NCI-H2107 (cell line): ENCODE measurements around the gene ATP9A.

ENCODE experiments used
- DNase-seq: peaks from one replicate; lab custom pipeline; 2025; lab: John Stamatoyannopoulos, UW

The ATP9A gene

DNA sequence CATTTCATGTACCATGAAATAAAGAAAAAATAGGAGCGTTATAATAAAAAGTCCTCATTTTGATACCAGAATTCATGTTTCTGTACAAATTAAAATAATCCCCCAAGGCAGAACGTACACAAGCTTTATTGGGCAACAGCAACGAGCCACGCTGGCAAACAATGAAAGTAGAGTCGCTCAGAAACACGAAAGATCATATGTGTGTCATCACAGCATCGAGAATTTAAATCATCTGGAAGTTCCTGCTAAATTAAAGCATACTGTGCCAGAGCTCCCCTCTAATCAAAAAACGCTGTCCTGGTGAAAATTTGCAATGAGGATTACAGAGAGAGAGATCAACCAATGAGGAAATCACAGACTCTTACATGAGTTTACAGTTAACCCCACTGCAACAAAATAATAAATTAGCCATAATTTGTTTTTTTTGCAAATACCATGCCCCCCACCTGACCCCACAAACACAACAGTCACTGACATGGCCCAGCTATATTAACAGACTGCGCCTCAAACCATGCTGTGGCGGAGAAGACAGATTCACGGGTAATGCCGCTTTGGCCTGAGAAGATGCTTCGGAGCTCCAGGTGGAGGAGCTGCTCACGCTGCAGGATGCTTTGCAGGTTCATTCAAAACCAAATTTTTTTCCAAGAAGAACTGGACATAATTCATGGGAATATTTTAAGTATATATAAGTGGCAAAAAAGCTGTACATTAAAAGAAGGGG lies 171.4 kb downstream of the ATP9A start:
- DNase-seq = no peak

DNA sequence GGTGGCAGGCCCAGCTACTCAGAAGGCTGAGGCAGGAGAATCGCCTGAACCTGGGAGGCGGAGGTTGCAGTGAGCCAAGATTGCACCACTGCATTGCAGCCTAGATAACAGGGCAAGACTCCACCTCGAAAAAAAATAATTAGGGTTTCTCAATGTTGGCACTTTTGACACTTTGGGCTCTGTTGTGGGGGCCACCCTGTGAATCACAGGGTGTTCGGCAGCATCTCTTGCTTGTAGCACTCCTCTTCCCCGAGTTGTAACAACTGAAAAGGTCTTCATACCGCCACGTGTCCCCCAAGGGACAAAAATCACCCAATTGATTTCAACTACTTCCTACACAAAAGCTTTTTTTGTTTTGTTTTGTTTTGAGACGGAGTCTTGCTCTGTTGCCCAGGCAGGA lies 172.4 kb downstream of the ATP9A start:
- DNase-seq = no peak

DNA sequence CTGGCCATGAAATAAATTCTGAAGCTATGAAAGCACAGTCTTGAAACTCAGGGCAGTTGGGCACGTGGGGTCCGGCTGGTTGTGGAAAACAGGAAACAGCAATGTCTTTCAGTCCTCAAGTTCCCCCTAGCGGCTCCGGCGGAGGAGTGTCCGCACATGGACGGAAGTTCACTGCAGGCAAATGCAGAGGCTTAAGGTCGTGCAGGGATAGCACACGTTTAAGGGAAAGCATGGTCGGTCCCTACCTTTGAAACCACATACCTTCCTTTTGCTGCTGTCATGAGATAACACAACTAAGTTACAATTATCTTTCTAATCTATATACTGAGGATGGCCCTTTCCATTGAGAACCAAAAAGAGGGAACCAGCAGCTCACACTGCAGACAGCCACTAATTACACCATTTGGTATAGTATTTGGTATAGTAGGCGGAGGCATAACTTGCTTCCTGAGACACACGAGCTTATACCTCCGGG lies 173.1 kb downstream of the ATP9A start:
- peak; percentile 58 for DNase-seq

DNA sequence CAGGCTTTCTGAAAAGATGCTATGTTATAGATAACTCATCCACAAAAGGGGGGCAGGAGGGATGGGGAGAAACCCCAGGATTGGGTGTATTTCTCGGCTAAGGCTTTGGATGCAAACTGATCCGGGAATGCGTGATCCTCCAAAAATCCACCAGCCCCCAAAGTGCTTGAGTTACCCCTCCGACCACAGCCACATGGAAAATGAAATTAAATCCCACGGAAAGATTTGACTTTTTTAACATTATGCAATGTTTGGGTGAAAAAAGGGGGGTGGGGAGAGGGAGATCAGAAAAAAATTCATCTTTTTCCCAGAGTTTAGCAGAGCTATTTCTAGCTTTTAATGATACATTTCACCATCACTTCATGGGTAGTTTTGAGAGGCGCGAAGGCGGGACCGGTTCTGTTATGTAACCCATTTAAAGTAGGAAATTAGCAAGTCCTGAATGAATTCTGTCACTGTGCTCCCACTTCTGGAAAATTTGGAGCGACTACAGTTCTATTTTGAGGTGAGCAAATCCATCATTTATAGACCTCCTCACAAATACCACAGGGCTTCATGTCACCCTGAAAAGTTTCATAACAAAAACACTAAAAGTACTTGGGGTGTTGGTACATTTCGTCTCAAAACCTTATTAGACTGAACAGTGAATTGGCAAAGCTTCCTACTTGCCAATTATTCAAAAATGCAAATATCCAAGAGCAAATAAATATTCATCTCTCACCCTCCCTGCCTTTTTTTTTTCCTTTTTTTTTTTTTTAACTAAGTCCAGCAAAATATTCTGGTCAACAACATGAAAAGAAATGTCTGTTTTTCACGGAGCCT lies 173.7 kb downstream of the ATP9A start:
- DNase-seq = no peak

DNA sequence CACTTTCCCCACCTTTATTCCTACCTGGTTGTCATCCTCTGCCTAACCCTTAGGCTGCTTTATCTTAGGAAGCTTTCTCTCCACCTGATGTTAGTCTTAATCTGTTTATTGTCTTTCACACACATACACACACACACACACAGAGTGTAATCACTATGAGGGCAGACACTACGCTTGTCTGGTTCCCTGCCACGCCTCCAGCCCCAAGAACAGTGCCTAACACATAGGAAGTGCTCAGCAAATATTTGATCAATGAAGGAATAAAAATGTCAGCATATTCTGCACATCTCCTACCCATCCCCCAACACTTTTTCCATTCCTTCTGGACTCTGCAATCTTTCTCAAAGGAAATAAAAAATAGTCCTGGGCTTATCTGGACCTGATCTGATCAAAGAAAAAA lies 174.6 kb downstream of the ATP9A start:
- DNase-seq = no peak

DNA sequence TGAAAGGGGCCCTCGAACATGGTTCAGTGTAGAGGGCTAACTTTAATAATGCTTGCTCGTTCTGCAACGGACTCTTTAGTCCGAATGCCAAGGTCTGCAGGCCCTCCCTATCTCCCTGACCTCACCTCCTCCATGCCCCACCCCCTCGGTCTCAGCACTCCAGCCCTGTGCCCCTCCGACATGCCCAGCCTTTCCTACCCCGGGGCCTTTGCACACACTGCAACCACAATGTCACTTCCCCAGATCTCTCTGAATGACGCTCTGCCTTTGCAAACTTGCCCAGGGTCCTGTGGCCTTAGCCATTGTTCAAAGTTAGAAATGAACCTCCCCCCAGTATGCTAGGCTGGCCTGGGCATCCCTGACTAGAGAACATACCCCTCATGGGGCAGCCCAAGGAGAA lies 175.6 kb downstream of the ATP9A start:
- DNase-seq = no peak

DNA sequence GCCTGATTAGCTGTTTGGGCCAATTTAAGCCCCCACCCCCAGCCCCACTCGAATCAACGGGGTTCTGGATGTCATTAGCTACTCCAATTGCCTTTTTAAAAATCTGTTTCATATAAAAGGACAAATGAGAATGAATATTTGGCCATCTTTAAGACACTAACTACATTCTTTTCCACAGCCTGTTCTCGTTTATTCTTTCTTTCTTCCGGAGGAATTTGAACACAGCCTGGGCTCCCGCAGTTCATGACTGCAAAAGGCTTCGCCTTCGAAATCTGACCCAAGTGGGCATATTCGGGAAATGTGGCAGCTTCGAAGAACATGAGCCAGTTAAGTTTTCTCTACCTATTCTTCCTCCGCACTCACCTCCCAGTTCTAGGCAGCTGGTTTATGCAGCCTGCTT lies 176.3 kb downstream of the ATP9A start:
- no peak for DNase-seq

DNA sequence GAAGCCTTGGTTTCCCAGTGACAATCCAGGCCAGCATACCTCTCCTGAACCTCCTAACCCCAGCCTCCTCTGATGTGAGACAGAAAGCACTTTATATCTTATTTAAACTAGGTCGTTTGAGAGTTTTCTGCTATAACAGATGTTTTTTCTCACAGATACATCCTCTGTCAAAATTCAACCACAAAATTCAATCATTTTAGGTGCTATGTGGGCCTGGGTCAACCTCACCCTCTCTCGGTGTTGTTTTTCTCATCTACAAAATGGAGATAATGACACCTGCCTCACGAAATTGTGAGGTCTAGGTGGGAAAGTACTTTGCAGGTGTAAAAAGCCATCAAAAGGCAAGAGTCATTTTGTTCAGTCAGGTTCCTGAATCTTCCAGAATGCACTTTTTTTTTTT lies 179.4 kb downstream of the ATP9A start:
- no peak for DNase-seq

DNA sequence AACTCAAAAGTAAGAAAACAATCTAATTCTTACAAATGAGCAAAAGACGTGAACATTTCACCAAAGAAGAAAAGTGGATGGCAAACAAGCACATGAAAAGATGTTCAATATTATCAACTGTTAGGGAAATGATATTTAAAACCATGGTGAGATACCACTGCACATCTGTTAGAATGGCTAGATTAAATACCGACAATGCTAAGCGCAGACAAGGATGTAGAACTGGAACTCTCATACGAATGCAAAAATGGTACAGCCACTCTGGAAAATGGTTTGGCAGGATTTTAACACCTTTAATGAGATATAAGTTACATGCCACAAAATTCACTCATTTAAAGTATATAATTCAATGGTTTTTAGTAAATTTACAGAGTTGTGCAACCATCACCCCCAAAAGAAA lies 181.0 kb downstream of the ATP9A start:
- no peak for DNase-seq

DNA sequence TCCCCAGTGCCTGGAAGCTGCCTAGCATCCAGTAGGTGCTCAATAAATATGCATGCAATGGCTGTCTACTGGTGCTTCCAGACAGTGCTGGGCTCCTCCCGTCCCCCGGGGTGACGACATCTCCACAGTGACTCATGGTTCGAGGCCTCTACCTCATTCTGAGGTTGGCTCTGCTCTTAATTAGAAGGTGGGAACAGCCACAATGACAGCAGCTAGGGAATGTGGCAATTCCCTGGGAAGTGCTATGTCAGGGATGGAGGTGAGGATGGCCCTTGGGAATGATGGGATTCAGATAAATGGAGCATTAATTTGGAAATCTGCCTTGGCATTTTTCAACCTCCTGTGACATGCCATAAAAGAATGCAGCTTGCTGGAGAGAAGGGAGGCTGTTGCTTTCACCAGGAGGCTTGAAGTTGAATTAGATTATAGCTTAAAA lies 182.2 kb downstream of the ATP9A start:
- no peak for DNase-seq

DNA sequence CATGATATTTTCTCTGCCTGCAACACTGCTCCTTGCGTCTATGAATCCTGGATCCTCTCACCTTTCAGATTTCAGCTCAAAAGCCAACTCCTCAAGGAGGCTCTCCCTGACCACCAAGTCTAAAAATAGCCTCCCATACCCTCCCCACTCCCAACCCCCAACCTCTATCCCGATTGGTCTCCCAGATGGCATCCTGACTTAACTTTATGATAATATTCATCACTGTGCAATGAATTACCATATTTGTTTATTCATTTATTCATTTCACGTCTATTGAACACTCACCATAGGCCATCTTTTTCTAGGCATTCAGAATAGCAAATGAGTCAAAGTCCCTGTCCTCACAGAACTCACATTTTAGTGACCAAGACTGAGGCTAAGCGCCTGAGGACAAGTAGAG lies 183.0 kb downstream of the ATP9A start:
- DNase-seq = no peak

DNA sequence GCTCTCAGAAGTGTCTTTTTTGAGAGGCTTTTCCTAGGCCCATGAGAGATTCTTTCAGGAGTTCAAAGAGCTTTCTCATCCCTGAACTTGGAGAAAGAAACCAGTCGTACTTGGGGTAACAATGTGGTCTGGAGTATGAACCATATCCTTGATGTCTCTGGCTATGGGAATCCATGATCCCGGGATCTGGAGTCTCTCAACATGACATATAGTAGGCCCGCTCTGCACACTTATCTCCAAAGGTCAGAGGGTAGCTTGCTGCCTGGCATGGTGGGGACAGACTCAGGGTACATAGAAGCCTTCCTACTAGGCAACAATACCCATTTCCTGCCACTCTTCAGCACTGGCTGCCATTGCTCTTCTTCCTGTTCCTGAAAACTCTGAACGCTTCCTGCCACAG lies 183.5 kb downstream of the ATP9A start:
- no peak for DNase-seq

DNA sequence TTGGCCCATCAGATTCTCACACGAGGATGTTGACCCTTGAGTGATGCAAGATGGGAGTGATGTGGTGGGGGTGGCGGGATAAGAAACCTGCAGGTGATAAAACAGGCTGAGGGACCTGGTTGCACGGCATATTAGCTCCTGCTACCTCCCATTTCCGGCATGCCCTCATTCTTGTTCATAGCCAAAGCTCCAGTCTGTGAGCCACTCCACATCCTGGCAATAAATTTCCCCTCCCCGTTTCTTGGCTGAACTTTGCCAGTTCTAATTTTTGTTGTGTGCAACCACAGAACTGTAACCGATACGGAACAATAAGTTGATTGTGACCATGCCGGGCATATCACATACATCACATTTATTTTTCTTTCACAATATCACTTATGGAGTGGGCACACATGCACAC lies 184.1 kb downstream of the ATP9A start:
- DNase-seq = no peak

DNA sequence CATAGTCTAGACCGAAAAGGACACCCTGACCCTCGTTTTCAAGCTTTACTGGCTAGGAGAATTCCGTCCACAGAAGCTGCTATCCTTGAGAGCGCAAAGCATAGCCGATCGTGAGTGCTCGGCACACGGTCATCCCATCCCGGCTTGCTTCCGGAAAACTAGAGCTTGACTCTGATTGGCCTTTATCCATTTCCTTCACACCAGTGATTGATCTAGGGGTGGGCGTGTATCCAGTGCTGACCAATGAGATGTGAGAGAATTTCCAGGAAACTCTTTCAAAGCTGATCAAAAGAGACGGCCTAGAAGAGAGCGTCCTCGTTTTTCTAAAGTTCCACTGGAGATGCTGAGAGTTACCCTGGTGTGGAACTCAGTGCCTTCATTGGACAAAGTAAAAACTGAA lies 184.7 kb downstream of the ATP9A start:
- DNase-seq = no peak

DNA sequence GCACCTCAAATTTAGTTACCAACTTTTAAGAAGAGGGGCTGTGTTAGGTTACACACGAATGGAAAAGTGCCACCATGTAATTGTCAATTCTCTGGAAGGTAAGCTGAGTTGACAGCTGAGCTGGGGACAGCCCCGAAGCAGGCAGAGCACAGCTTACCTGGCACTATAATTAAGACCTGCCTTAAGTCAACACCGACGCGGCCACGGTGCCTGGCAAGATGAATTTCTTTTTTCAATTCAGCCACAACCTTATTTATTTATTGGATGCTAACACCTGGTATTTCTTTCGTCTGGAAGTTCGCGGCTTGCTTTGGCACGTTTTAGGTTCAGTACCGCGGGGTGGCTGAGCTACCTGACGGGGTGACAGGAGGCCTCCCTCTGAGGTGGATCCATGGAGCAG lies 185.1 kb downstream of the ATP9A start:
- DNase-seq = peak; percentile 32

DNA sequence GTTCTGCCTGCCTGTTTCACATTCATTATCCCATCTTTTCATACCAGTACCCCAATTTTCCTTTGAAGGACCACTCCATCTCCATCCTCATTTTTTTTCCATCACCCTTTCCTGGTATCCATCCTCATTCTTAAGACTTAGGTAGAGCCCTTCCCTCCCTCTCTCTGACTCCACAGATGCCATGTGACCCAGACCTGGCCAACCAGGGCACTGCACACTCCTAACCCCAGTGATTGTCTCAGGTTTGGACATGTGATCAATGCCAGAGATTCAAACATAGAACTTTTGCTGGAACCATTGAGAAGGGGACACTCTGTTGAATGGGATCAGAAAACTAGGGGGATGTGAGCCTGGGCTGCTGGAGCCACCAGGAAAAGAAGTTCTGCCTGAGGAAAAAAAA lies 186.6 kb downstream of the ATP9A start:
- DNase-seq = no peak

DNA sequence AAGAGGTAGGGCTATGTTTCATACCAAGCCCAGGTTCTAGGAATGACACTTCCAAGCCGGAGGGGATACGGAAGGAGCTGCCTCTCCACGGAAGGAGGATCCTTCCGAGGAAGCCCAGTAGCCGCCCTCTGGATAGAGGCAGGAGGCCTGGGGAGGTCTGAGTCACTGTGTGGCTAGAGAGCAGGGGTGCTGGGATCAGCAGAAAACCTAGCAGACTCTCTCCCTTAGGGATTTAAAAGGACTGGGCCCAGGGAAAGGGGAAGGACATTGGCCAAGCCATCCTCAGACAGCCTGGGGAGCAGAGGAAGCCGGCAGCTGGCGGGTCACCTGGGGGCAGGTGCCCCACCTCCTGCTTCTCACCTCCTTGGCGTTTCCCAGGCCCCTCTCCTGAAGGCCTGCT lies 189.1 kb downstream of the ATP9A start:
- no peak for DNase-seq

DNA sequence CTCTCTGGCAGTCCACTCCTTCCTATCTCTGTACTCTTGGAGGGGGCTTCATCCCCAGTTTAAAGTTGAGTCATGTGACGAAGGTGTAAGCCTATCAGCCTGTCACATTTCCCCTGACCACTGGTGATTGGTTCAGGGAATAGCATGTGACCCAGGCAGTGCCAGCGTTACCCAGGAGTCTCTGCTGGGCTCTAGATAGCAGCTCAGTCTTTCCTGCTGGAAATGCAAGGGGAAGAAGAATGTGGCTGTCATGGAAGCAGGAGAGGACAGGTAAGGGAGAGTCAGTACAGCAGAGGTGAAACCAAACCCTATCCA lies 190.1 kb downstream of the ATP9A start:
- no peak for DNase-seq

DNA sequence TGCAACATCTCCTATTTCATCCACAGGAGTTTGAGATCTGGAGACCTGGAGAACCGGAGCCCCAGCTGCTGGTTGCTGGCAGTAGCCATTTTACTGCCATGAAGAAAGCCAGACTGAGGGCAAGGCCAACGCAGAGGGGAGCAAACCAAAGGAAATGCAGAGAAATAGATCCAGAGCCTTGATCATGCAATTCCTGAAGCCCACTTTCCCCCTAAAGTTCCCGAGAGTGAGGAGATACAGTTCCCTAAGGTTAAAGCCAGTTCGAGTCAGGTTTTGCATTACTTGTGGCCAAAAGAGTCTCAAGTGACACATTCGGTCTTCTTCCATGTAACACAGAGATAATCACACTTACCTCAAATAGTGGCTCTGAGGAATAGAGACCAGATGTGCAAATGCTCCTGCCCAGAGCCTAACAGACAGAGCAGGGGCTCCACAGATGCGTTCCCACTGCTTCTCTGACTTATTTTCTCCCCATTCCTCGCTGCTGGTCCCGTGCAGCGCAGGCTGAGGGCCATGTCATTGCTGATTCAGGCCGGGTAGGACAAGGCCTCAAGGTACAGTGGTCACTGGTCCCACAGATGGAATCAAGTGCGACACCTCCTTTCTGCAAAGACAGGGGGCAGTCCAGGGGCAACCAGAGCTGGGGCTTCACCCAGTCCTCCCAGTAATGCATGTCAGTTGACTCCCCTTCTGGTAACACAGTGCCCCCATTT lies 190.6 kb downstream of the ATP9A start:
- no peak for DNase-seq

DNA sequence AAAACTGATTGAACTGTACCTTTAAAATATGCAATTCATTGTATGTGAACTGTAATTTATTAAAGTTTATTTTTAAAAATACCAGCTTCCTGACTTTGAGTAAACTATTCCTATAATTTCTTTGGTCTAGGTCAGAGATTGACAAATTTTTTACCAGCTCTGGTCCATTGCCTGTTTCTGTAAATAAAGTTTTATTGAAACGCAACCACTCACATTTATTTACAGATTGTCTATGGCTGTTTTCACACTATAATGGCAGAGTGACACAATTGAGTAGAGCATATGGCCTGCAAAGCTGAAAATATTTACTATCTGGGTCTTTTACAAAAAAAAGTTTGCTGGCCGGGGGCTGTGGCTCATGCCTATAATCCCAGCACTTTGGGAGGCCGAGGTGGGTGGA lies 192.7 kb downstream of the ATP9A start:
- no peak for DNase-seq

DNA sequence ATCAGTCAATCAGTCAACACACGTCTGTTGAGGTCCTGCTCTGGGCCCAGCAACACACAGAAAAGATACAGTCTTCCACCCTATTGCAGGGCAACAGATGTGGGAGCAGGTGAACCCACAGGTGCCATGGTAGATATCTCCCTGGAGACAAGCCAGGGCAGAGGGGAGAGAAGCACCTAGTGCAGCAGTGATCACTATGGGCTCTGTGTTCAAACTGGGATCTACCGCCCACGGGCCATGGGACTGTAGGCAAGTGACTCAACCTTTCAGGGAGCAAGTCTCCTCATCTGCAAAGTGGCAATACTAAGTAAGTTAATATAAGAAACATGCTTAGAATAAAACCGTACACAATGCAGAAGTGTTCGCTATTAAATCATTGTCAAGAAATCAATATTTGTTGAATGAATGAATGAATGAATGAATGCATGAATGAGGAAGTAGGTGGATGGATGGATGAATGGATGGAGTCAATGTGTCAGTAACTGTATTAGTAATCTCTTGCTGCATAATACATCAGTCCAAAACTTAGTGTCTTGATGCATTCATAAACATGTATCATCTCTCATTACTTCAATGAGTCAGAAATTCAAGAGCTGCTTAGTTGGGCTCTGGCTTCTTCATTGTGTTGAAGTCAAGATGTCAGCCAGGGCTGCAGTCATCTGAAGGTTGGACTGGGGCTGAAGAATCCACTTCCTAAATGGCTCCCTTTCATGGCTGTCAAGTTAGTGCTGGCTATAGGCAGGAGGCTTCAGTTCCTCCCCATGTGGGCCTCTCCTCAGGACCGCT lies 193.7 kb downstream of the ATP9A start:
- DNase-seq = no peak

DNA sequence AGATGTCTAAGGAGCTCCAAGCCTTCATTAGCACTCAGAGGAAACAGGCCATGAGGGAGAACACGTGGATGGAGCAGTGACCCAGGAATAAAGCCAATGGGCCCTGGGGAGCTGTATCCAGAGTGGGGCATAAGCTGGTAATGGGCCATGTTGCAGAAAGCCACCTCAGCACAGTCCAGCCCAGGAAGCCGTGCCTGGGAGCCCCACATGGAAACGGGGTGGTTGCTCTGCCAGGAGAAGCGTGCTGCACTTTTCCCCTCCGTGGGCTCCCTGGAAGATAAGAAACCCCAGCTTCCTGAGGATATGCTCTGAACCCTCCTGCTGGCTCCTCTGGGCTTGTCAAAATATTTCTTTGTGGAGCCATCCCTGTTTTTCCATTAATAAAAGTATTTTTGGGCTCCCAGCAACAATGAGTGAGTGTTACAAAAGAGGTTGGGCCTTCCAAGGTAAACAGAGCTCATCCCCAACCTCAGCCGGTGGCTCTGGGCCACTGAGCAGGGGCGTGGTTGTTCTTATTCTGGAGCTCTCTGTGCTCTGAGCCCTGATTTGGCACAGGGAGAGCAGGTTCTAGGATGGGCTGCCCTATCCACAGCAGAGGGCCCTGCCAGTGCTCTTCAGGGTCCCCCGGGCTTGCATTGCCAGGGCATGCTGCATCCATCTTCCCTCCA lies 194.5 kb downstream of the ATP9A start:
- DNase-seq = no peak
